Caco-2 (cell line): ENCODE data around the gene GPX2. TPM values are rescaled to one million over a fixed set of nuclear protein-coding genes. Genes with fewer than 3 reads are reported as not detected.
A peak's percentile ranks its signal among the peaks of the same experiment; 100 is the strongest.

Experiments used
- BruUV-seq: library from RNA; stranded (reverse); fragments of 400-500 nt; replicated peaks from 2 replicates; lab custom pipeline; 2021; lab: Mats Ljungman, UMichigan
- CTCF ChIA-PET: fragments of 300-600 bp; sonication (Branson Sonifier 250); formaldehyde crosslinking; loops from one replicate; lab custom pipeline; 2022; ENCODE audit warnings: antibody characterized with exemption; lab: Charles Lee
- POLR2A ChIA-PET: fragments of 300-600 bp; sonication (Branson Sonifier 250); formaldehyde crosslinking; loops from one replicate; lab custom pipeline; 2022; ENCODE audit warnings: antibody characterized with exemption; lab: Charles Lee
- DNase-seq, 2 experiments: peaks; one replicate each; pipeline versions ENCODE4 v3.0.0 to v3.0.0-alpha.2; 2020 to 2022
- H3K27me3 ChIP-seq: replicated peaks from 2 replicates; pipeline ENCODE4 v1.6.0; 2011; ENCODE audit warnings: low read length; ENCODE audit not compliant: control insufficient read depth, insufficient read depth
- H3K36me3 ChIP-seq: 2 replicates; pipeline ENCODE4 v1.5.1; 2011; ENCODE audit warnings: low read length; ENCODE audit not compliant: control insufficient read depth, insufficient read depth
- H3K4me1 ChIP-seq: fragments of 250-450 bp; sonication (Bioruptor Pico); 2 replicates; pipeline ENCODE4 v1.5.1; 2020; ENCODE audit warnings: mild to moderate bottlenecking
- H3K4me3 ChIP-seq: 2 replicates; pipeline ENCODE4 v1.5.1; 2011; ENCODE audit warnings: low read depth, mild to moderate bottlenecking, control low read depth, low read length
- H3K9me3 ChIP-seq: fragments of 250-450 bp; sonication (Bioruptor Pico); 2 replicates; pipeline ENCODE4 v1.5.1; 2020; ENCODE audit warnings: mild to moderate bottlenecking, moderate library complexity
- H3K27ac Mint-ChIP-seq: one replicate; pipeline ENCODE4 v1.8.0; 2022; ENCODE audit warnings: mixed read lengths; ENCODE audit not compliant: unreplicated experiment
- H3K27me3 Mint-ChIP-seq: one replicate; pipeline ENCODE4 v1.8.0; 2022; ENCODE audit warnings: mixed read lengths; ENCODE audit not compliant: insufficient read depth, unreplicated experiment
- H3K36me3 Mint-ChIP-seq: one replicate; pipeline ENCODE4 v1.8.0; 2022; ENCODE audit warnings: mild to moderate bottlenecking, mixed read lengths; ENCODE audit not compliant: insufficient read depth, unreplicated experiment
- H3K4me1 Mint-ChIP-seq: one replicate; pipeline ENCODE4 v1.8.0; 2022; ENCODE audit warnings: low read depth, mixed read lengths; ENCODE audit not compliant: unreplicated experiment
- H3K4me3 Mint-ChIP-seq: one replicate; pipeline ENCODE4 v1.8.0; 2022; ENCODE audit warnings: mild to moderate bottlenecking, moderate library complexity, mixed read lengths; ENCODE audit not compliant: unreplicated experiment
- H3K9me3 Mint-ChIP-seq: one replicate; pipeline ENCODE4 v1.8.0; 2022; ENCODE audit warnings: mixed read lengths; ENCODE audit not compliant: unreplicated experiment
- CTCF ChIP-seq, 2 experiments: fragments of 200-600 bp in 1 of 2; IDR thresholded peaks; 1 replicate in 1 of 2; 2 replicates in 1 of 2; pipeline versions ENCODE4 v1.5.1 to v1.8.0; 2011 to 2022; ENCODE audit warnings: antibody characterized with exemption in 1 of 2, control low read depth in 1 of 2, inconsistent platforms in 1 of 2, low read depth in 1 of 2, low read length in 1 of 2, mild to moderate bottlenecking in 1 of 2, moderate library complexity in 1 of 2; ENCODE audit not compliant: insufficient read depth in 1 of 2, severe bottlenecking in 1 of 2, unreplicated experiment in 1 of 2
- intact Hi-C: fragments of 100-400 bp; cut with micrococcal nuclease; formaldehyde crosslinking; loops from one replicate; pipeline ENCODE4 v1.10.0; 2022; ENCODE audit not compliant: unreplicated experiment
- total RNA-seq: library from RNA; stranded (reverse); gene quantifications from 2 replicates; pipeline ENCODE4 v1.2.3, GENCODE V29; 2022

Gene GPX2
- total RNA-seq, 1 experiment from 2014 or later: 48.1 TPM

GRCh38 chr14:64987438-64987767 lies 44.9 kb upstream of the GPX2 start:
- TF ChIP-seq CTCF (IDR thresholded peaks at IDR 0.05; ENCODE audit: insufficient read depth in 1 of 2, low read depth in 1 of 2, low read length in 1 of 2, severe bottlenecking in 1 of 2, unreplicated experiment in 1 of 2): no peak
- H3K36me3 ChIP-seq: no peaks in the 10 kb centered on the region
- peak overlapping the region; percentile 99 for H3K27ac Mint-ChIP-seq
- intact Hi-C loops: loop anchor here (2.0 to 5.0 kb wide), 3 partner anchors 73 to 175 kb away; partner anchors contain the start of genes CHURC1 and MAX
- H3K9me3 Mint-ChIP-seq: no peaks in the 10 kb centered on the region
- H3K36me3 Mint-ChIP-seq: no peaks in the 10 kb centered on the region
- H3K27me3 ChIP-seq: no peaks in the 10 kb centered on the region
- peaks cover 15% of the 10 kb centered on the region for H3K4me1 Mint-ChIP-seq
- ChIA-PET CTCF (interaction anchor here (0.6 to 2.9 kb wide), 6 partner anchors 13 to 444 kb away, joined by 3 to 45 read pairs (median 7); no protein-coding TSS in a partner anchor), POLR2A (interaction anchor here (0.6 to 1.5 kb wide), 2 partner anchors 12 to 116 kb away, joined by 4 to 15 read pairs; partner anchors contain the start of gene MAX)
- peak overlapping the region; percentile 98 for H3K4me3 Mint-ChIP-seq
- no peaks in the 10 kb centered on the region for H3K9me3 ChIP-seq
- H3K4me3 ChIP-seq: peak overlapping the region; percentile 80
- H3K4me1 ChIP-seq: no peaks in the 10 kb centered on the region
- BruUV-seq: TSS peak; percentile 57
- no peaks in the 10 kb centered on the region for H3K27me3 Mint-ChIP-seq
- DNase-seq: no peak

GRCh38 chr14:64986648-64987437 lies 44.3 kb upstream of the GPX2 start, which contains the start of gene FNTB:
TSS of gene FNTB (plus strand) at chr14:64986895. CDS start at chr14:64986954, 59 bp downstream.
- Histone ChIP-seq H3K36me3 (no peaks in the 10 kb centered on the region), H3K27me3 (no peaks in the 10 kb centered on the region), H3K4me1 (no peaks in the 10 kb centered on the region), H3K9me3 (no peaks in the 10 kb centered on the region), H3K4me3 (peak within 1 kb of the TSS; percentile 80)
- BruUV-seq: TSS peak; percentile 91
- Mint-ChIP-seq H3K27ac (peak within 1 kb of the TSS; percentile 99), H3K4me3 (peak within 1 kb of the TSS; percentile 98), H3K9me3 (no peaks in the 10 kb centered on the region), H3K36me3 (no peaks in the 10 kb centered on the region), H3K4me1 (peaks cover 20% of the 10 kb centered on the region), H3K27me3 (no peaks in the 10 kb centered on the region)
- peak; percentile 69 to 88 for TF ChIP-seq CTCF (IDR thresholded peaks at IDR 0.05; ENCODE audit: insufficient read depth in 1 of 2, low read depth in 1 of 2, low read length in 1 of 2, severe bottlenecking in 1 of 2, unreplicated experiment in 1 of 2)
- DNase-seq: peak; percentile 95 to 96
- intact Hi-C loops: loop anchor here (1.0 to 5.0 kb wide), 4 partner anchors 33 to 175 kb away; partner anchors contain the start of genes CHURC1 and MAX
- ChIA-PET POLR2A (interaction anchor here (0.6 to 1.5 kb wide), 4 partner anchors 11 to 116 kb away, joined by 3 to 15 read pairs (median 4); partner anchors contain the start of gene MAX), CTCF (interaction anchor here (0.6 to 2.9 kb wide), 9 partner anchors 12 to 444 kb away, joined by 3 to 45 read pairs (median 6); no protein-coding TSS in a partner anchor)

GRCh38 chr14:64983439-64984310 lies 41.1 kb upstream of the GPX2 start:
- no peaks in the 10 kb centered on the region for H3K9me3 Mint-ChIP-seq
- no TSS peak for BruUV-seq

More at GRCh38 chr14:64983439-64984310, 41.1 kb upstream of the GPX2 start:
- DNase-seq: peak in 1 of 2 experiments; percentile 59
- H3K36me3 ChIP-seq: no peaks in the 10 kb centered on the region
- H3K36me3 Mint-ChIP-seq: no peaks in the 10 kb centered on the region
- peaks cover 10% of the 10 kb centered on the region for H3K4me1 ChIP-seq
- ChIA-PET CTCF (no interaction called here), POLR2A (no interaction called here)
- H3K4me1 Mint-ChIP-seq: peaks cover 27% of the 10 kb centered on the region
- H3K4me3 ChIP-seq: no peak overlapping the region
- TF ChIP-seq CTCF (IDR thresholded peaks at IDR 0.05; ENCODE audit: insufficient read depth in 1 of 2, low read depth in 1 of 2, low read length in 1 of 2, severe bottlenecking in 1 of 2, unreplicated experiment in 1 of 2): peak; percentile 50 to 71
- peak overlapping the region; percentile 65 for H3K4me3 Mint-ChIP-seq
- intact Hi-C loops: loop anchor here (1.0 to 2.0 kb wide), 4 partner anchors 17 to 160 kb away; partner anchors contain the start of gene GPX2
- no peaks in the 10 kb centered on the region for H3K9me3 ChIP-seq
- no peaks in the 10 kb centered on the region for H3K27me3 ChIP-seq
- no peak overlapping the region for H3K27ac Mint-ChIP-seq
- no peaks in the 10 kb centered on the region for H3K27me3 Mint-ChIP-seq
